Stimulated activated CD8-positive, alpha-beta memory T cell treated with anti-CD3 and anti-CD28 coated beads, Interleukin-15, amount 100 ng/mL, for 24 hours (primary cell): Measurements from ENCODE around the gene JAG1.

Source experiments
- DNase-seq: peaks from one replicate; pipeline ENCODE4 v3.0.0-alpha.2; 2020; ENCODE audit warnings: low read depth

Gene JAG1

DNA sequence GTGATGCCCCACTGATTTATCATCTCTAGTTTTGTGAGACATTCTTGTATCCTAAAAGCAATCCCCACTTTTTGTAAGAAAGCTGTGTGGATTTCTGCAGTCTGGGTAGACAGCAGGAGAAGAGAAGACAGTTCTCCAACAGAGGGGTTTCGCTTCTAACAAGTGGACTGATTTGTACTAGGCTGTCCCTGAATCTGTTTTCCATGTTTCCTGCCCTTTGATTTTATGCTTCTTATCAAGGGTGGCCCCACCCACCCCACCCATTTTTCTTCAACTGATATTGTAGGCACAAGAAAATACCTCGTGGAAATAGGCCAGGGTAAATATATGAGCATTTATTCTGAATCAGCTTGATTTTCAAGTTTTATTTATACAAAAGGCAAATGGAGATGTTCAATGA is 25.7 kb upstream of the JAG1 start:
- no peak for DNase-seq

DNA sequence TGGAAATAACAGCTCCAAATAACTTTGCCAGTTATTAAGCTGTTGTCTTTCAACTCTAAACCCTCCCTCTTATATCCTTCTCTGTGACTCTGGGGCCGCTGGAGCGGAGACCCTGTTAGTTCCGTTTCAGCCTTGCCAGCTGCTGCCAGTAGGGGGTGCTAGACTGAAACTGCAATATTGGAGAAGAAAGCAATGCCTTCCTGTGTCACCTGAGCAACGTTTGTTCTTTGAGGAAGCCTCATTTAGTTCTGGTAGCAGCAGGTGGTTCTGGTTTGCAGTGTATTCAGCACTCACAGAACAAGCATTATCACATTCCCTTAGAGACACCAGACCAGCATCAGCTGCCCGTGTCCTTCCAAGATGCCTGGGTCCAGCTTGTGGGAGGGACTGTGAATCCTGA is 22.9 kb upstream of the JAG1 start:
- DNase-seq: no peak

DNA sequence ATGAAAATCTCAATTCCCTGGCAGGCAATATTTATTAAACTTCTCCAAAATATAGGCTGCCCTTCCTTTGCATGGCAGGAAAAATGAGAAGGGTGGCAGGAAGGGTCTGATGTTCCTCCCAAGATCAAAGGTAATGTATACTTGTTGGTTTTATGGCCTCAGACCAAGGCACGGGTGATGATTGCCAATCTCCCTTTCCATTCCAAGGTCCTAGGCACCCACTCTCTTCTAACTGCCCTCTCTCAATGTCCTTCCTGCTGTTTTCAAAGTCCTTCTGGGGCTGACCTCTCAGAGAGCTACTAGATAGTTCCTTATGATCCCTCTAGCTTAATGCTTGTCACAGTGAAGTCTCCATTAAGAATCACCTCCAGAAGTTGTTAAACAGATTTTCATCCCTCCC is 15.6 kb upstream of the JAG1 start:
- no peak for DNase-seq

DNA sequence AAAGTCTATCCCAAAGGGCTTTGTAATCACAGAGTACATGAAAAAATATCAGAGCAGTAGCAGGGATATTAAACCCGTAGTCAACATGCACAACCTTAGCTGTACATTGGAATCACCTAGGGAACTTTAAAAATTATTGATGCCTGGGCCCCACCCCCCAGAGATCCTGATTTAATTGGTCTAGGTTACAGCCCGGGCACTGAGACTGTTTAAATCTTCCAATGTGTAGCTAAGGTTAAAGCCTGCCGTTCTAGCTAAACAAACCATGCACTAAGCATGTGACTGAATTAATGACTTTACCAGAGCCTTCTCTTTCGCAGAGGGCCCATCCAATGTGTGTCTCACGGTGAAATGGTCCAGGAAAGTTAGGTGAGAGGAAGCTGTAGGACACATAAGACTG is 14.1 kb upstream of the JAG1 start:
- no peak for DNase-seq

DNA sequence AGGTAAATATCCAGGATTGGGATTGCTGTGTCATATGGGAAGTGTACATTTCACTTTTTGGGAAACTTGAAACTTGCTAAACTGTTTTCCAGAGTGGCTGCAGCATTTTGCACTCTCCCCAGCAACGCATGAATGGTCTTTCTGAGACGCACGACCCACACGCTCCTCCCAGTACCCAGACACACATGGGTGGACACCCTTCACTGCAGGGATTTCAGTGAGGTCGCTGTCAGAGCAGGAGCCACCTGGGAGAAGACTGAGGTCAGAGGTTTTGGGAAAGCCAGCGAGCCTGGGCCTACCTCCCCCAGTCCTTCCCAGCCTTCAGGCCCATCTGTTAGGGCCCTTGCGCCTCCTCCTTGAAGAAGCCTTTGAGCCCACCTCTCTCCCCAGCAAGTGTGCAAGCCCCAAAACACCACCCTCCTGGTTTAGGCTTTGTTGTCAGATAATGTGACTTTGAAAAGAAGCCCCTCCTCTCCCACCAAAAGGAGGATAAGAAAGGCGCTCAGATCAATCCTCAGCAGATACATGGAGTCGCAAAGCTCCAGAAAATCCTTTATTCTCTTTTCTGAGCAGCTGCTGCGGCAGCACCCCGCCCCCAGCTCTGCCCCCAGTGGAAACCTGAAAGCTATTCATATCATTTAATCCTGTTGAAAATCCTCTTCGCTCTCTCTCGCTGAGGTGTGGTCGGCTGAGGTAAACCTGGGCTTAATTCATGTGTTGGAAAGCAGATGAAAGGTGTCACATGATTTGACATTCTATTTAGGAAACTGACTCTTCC is 12.7 kb upstream of the JAG1 start:
- no peak for DNase-seq

DNA sequence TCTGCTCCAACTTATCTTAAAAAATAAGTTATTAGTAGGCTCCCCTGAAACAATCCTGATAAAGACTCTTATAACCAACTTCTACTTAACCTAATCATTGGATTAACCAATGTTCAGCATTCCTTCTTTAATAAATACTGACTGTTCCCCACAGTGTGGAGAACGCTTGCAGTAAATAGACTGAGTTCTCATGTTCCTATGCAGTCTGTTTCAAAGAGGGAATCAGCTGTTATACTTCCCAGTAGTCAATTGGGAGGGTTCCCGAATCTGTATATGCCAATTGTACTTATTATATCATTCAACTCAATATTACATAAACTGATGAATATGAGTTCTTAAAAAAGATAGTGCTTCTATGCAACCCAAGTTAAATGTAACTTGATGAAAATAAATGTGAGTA is 9.7 kb upstream of the JAG1 start:
- no peak for DNase-seq

DNA sequence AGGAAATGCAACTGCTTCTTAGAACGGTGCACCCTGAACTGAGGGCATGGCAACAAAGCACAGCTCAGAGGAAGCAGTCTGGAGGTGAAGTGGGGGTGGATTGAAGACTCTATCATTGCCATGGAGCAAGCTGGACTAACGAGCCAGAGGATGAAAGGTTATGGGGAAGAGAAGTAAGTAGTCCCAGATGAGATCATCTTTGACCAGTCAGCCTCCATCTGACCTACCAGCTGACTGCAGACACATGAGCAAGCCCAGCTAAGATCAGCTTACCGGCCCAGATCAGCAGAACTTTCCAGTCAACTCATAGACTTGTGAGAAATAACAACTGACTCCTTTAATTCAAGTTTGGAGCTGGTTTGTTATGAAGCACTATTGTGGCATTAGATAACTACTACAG is 9.1 kb upstream of the JAG1 start:
- no peak for DNase-seq

DNA sequence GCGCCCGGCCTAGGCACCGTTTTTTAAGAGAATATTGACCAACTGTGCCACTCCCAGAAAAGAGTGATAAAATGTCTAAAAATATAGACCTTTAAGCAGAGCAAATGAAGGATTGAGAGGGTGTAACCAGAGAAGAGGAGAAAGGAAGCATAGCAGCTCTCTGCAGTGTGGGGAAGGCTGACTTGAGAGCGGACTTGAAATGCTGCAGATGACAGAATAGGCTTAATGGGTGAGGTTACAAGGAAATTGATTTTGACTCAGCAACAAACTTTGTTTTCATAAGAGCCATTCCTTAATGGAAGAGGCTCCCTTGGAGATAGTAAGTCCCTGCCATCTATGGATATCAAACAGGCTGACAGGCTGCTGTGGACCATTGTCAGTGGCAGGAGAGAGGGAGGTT is 7.7 kb upstream of the JAG1 start:
- no peak for DNase-seq

DNA sequence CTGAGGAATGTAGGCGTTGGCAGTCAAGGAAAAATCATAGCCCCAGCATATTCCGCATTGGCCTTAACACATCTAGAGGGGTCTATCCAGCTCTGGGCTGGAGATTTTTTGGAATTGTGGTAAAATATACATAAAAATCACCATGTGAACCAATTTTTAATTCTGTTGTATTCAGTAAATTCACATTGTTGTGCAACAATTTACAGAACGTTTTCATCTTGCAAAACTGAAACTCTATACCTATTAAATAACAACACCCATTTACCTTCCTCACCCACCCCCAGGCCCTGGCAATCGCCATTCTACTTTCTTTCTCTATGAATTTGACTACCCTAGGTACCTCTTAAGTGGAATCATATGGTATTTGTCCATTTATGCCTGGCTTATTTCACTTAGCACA is 6.8 kb upstream of the JAG1 start:
- DNase-seq: no peak

DNA sequence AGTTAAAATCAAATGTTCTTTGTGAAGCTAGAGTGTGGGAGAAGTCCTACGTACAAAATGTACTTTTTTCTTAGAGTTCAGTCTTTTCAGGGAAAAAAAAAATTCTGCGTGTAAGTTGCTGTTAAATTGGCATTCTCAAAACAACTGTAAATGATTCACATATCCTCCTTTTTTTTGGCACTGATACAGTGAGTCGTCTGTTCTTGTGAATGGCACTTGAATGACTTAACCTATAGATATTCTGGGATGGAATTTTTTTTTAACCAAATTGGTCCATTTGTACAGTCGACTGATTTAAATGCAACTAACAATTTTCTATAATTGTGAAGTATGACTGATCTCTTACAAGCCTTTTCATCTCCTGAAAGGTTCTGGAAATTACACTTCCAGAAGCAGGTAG is 5.5 kb upstream of the JAG1 start:
- DNase-seq: no peak

DNA sequence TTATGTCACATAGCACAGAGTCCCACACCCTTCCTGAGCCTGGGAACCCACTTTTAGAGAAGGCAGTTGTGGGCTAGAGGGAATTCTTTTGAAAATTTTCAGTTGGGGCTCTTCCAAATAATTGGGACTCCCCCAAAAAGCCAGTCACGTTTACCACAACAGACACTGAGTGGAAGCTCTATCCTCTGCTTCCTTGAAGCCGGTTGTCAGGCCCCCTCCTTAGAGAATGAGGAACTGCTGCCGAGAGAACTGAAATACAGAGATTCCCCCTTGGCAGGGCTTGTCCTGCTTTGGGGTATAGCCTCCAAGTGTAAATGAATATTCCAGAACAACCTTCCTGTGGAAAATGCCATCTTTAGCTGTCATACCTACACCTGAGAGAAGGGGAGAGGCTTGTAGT is 2.7 kb upstream of the JAG1 start:
- no peak for DNase-seq

DNA sequence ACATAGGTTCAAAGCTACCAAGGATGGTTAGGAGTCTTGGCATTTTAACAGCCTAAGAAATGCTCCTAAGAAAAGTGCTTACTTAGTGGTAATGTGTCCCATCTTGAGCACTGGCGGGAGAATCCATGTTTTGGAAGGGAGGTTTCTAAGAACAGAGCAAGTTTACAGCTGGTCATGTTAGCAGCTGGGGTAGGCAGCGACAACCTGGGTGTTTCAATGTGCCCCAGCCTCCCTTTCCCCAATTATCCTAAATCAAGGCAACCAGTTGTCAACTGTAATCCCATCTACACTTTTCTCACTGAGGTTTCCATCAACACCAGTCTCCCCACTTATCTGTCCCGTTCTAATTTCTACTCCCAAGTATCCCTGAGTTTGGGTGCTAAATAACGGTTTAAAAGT is 1.6 kb upstream of the JAG1 start:
- DNase-seq: no peak

DNA sequence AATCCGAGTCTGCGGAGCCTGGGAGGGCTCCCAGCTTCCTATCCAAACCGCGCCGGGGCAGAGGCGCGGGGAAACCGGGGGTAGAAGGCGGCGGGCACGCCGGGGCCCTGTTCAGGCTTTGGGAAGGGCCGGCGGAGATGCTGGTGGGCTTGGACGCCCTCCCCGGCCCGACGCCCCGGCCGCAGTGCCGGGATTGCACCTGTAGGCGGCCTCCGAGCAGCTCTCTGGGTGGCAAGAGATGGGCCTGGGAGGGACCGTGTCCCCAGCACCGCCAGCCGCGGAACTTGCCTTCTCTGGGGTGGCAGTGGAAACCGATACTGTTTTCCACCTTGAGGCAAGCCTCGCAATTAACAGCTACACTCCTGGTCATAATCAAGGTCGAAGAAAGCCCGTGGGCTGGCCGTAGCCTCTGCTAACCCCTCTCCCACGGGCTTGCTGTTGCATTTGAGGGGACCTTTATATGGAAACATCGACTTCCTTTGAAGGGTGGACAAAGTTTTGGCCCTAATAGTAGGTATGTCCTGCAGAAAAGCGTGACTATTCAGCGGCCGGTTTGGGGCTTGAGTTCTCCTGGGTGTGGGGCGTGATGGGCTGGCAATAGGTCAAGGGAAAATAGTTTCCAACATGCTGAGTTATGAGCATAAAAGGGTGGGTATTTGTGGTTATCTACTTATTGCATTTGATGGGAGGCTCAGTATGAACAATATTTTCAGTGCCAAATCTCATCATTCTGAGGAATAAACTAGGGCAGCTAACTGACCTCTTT is 1.1 kb upstream of the JAG1 start:
- DNase-seq: no peak

DNA sequence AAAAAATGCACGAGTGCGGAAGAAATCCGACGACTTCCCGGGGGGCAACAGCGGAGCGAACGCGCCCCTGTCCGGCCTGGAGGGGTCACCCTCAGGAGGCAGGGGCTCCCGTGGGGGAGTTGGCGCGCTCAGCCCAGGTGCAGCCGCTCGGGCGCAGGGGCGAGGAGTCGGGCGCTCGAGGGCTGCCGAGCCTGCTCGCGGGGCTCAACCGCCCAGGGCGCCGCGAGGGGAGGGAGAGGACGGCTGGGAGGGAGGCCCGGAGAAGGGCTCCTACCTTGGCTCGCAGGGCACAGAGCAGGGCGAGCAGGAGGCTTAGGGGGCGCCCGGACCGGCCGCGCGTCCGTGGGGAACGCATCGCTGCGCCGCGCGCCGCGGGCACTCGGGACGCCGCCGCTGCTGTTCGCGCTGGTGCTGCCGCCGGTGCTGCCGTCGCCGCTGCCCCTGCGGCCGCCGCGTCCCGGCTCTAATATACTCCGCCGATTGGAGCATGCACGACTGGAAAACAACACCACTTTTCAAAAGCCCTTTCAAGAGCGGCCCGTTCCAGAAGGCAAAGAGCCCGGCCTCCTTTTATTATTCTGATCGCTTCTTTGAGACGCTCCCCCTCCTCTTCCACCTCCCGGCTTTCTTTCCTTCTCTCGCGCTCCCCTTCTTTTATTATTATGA is 490 bp downstream of the JAG1 start:
- no peak for DNase-seq

DNA sequence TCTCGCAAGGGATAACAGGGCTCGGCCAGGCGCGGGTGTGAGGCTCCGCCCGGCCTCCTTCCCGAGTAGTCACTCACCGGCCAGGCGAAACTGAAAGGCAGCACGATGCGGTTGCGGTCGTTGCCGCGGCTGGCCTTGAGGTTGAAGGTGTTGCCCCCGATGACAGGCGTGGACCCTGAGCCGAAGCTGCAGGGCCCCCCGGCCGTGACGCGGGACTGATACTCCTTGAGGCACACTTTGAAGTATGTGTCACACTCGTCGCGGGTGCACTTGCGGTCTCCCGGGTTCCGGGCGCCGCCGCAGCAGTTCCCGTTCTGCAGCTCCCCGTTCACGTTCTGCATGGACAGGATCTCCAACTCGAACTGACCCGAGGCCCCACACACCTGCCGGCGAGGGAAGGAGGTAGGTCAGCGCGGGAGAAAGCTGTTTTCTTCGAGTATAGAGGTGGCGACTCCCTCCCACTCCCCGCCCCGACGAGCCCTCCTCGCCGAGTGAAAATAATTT is 1.1 kb downstream of the JAG1 start:
- no peak for DNase-seq

DNA sequence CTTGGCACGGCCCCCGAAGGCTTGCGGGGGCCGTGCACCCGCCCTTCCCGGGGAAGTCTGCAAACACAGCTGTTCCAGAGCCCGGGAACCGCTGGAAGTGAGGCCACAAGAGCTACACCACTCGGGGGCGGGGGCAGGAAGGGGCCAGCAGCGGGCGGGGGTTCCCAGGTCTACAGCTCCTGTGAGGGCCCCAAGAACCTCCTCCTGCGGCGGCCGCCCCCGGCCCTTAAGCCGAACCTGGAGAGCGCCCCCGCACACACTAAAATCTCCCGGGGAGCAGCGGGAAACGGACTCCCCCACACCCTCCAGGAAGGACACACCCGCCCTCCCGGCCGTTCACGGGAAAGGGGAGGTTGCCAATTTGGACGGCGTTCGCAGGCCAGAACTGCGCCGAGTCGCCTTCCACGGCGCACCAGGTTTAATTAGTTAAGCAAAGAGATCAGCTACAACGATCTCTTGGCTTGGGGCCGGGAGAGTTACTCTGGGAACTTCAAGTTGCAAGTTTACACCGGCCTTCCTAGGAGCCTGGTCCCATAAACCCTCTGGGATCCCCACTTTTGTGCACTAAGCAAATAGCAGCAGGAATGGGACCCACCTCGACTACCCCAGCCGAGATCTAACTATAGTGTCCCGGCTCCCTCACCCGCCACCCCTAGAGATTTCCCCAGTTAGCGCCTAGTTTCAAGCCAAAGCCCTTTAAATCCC is 1.7 kb downstream of the JAG1 start:
- DNase-seq: no peak

DNA sequence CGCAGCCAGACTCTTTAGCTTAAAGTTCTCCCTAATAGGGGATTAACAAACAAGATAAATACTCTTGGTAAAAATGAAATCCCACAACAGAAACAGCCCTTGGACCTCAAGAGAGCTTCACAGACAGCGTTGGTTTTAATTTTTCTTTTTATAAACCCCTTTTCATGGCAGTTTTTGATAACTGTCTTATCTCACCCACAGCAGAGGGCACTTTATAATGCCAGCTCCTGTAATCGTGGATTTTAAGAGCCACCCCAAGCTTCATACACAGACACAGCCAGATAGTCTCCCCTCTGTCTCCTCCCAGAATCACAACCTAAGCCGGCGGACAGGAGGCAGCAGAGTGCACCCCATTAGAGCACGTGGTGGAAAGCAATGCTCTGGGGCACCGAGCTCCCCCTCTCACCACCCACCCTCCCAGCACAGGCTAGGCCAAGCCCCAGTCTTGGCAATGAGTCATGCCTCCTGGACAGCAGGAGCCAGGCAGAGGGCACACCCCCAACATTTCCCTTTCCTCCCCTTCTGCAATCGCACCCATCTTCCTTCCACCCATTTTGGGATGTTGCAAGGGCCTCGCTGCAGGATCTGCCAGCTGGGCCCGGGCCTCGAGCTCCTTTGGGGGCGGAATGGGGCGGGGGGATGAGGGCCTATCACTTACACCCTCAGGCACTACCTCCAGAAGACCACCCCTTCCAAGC is 2.4 kb downstream of the JAG1 start:
- no peak for DNase-seq

DNA sequence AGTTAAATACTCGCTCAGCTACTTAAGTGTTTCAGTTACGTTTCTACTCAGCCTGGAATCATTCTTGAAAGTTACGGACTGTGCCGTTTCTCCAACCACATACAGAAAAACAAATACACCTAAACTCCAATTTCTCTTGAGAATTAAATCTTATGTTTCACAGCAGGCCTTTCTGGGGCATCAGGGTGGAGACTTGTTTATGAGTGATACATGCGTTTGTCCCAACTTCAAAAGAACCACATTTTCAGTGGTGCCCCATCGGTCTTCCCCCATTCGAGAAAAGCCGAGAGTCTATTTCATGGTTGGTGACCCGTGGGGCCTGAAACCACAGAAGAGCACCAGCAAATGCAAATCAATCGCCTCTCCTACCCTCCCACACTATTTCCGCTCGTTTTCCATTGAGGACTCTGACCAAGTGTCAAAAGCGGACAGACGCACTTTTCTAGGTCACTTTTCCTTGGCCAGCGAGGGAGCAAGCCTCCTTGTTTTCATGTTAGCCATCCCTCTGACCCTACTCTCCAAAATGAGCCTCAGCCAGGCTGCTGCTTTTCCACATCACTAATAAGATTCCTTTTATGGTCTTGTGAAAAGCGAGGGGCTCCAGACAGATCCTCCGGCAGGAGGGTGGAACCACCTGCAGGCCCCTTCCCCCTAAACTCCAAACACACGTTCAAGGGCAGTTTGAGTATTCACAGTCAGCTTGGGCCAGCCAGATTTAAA is 3.1 kb downstream of the JAG1 start:
- no peak for DNase-seq

DNA sequence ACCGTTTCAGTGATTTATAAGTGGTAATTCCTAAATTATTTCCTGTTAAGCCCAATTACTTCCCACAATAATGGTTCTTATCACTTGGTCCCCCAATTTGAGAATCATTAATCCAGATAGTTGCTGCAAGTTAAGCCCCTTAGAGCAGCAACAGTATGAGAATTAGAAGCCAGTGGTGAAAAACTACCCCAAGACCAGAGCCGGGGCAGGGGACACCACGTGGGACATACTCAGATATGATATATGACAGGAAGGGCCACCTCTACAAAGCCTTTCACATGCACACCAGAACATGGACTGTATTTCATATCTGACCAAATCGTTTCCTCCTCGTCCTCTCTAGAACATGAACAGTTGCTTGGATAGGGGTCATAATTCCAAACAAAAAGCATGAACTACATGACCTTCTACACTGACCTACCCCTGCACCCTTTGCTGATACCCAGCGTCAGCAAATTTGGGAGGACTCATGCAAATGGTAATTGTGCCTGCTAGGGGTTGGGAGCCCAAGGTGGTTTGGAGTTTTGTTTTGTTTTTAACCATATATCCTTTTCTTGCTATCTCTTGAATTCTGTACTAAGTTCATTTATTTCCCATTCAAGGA is 3.9 kb downstream of the JAG1 start:
- DNase-seq: no peak

DNA sequence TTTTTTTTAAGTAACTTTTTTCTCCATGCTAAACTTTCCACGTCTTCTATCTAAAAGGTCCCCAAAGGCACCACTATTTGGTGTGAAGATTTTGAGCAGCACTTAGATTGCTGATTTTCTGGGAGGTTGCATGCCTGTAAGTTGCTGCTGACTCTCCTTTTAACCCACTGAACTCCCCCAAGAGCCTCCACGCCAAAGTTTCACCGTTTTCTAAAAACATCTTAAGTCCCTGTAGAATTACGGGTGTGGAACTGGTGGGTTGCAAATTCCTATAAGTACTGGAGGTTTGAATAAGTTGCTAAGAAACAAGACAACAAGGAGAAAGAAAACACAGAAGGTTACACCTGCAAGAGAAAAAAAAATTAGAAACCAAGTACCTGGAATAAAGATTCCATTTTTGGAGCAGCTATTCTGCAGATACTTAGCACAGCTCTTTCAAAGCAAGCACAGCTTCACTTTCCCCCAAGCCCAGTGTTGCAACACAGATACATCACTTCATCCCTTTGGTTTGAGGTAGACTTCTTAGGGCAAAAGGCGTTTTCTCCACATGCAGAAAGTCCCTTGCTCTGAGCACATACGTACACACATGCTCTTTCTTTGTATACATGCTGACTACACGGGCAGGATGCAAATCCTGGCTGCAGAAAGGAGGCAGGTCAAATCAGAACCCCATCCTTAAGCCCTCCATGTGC is 5.0 kb downstream of the JAG1 start:
- no peak for DNase-seq
